Activated naive CD8-positive, alpha-beta T cell treated with anti-CD3 and anti-CD28 coated beads, Interleukin-2, amount 50 U/mL, for 24 hours (primary cell): ENCODE results near the gene MS4A15.
"Not testable (repeated sequence)": the region's sequence is repeated elsewhere in the genome, so short reads cannot be mapped to it uniquely, and the experiment has no call there.

Experiments
- ATAC-seq: fragments of 150-1000 bp; cut with Tn5 transposase; one replicate; pipeline ENCODE4 v1.10.0; 2021
- DNase-seq: peaks from one replicate; pipeline ENCODE4 v3.0.0; 2021
- H3K27ac Mint-ChIP-seq: one replicate; pipeline ENCODE4 v1.8.0; 2021; ENCODE audit warnings: mild to moderate bottlenecking, mixed read lengths
- H3K27me3 Mint-ChIP-seq: one replicate; pipeline ENCODE4 v1.8.0; 2021; ENCODE audit warnings: mixed read lengths
- H3K36me3 Mint-ChIP-seq: one replicate; pipeline ENCODE4 v1.8.0; 2021; ENCODE audit warnings: low read depth, mixed read lengths
- H3K4me1 Mint-ChIP-seq: one replicate; pipeline ENCODE4 v1.8.0; 2021; ENCODE audit warnings: mixed read lengths
- H3K4me3 Mint-ChIP-seq: one replicate; pipeline ENCODE4 v1.8.0; 2021; ENCODE audit warnings: mild to moderate bottlenecking, moderate library complexity, mixed read lengths
- H3K9me3 Mint-ChIP-seq: one replicate; pipeline ENCODE4 v1.8.0; 2021; ENCODE audit warnings: mixed read lengths

The MS4A15 gene

GRCh38 chr11:60756307-60757032 lies at the start of gene MS4A15:
MS4A15 (plus strand) TSS chr11:60756867; CDS start chr11:60763734, 6,867 bp downstream.
- Mint-ChIP-seq H3K27ac (no peak within 1 kb of the TSS), H3K4me1 (no peaks in the 10 kb centered on the region), H3K4me3 (no peak within 1 kb of the TSS), H3K27me3 (peaks cover 42% of the 10 kb centered on the region), H3K36me3 (no peaks in the 10 kb centered on the region), H3K9me3 (no peaks in the 10 kb centered on the region)
- DNase-seq (no peak), ATAC-seq (no peak)

- H3K27me3 Mint-ChIP-seq: peaks cover 12% of the 10 kb centered on the region
- ATAC-seq: no peak
- no peak overlapping the region for H3K4me3 Mint-ChIP-seq
- DNase-seq: no peak
- H3K9me3 Mint-ChIP-seq: no peaks in the 10 kb centered on the region
- no peak overlapping the region for H3K27ac Mint-ChIP-seq
- no peaks in the 10 kb centered on the region for H3K36me3 Mint-ChIP-seq
- no peaks in the 10 kb centered on the region for H3K4me1 Mint-ChIP-seq
Observed at GRCh38 chr11:60706931-60707330, 49.7 kb upstream of the MS4A15 start.

- no peak for DNase-seq
- H3K4me1 Mint-ChIP-seq: no peaks in the 10 kb centered on the region
- no peak for ATAC-seq
- peaks cover 20% of the 10 kb centered on the region for H3K27me3 Mint-ChIP-seq
- no peaks in the 10 kb centered on the region for H3K9me3 Mint-ChIP-seq
- no peak overlapping the region for H3K27ac Mint-ChIP-seq
- H3K4me3 Mint-ChIP-seq: no peak overlapping the region
- no peaks in the 10 kb centered on the region for H3K36me3 Mint-ChIP-seq
Observed at GRCh38 chr11:60710482-60710881, 46.2 kb upstream of the MS4A15 start.

- no peaks in the 10 kb centered on the region for H3K9me3 Mint-ChIP-seq
- ATAC-seq: no peak
- H3K27me3 Mint-ChIP-seq: peaks cover 20% of the 10 kb centered on the region
- no peaks in the 10 kb centered on the region for H3K36me3 Mint-ChIP-seq
- DNase-seq: no peak
- no peaks in the 10 kb centered on the region for H3K4me1 Mint-ChIP-seq
- H3K4me3 Mint-ChIP-seq: no peak overlapping the region
- H3K27ac Mint-ChIP-seq: no peak overlapping the region
Observed at GRCh38 chr11:60711276-60711675, 45.4 kb upstream of the MS4A15 start.

GRCh38 chr11:60713423-60713822 lies 43.2 kb upstream of the MS4A15 start:
- not testable (repeated sequence) for H3K36me3 Mint-ChIP-seq, H3K4me1 Mint-ChIP-seq, DNase-seq, H3K4me3 Mint-ChIP-seq, H3K27ac Mint-ChIP-seq, H3K9me3 Mint-ChIP-seq, ATAC-seq
- peaks cover 16% of the 10 kb centered on the region for H3K27me3 Mint-ChIP-seq

- ATAC-seq (no peak), DNase-seq (no peak)
- Mint-ChIP-seq H3K36me3 (no peaks in the 10 kb centered on the region), H3K27ac (no peak overlapping the region), H3K4me1 (no peaks in the 10 kb centered on the region), H3K9me3 (no peaks in the 10 kb centered on the region), H3K4me3 (no peak overlapping the region), H3K27me3 (peaks cover 18% of the 10 kb centered on the region)
Observed at GRCh38 chr11:60717956-60718355, 38.7 kb upstream of the MS4A15 start.

GRCh38 chr11:60718524-60719316 lies 37.9 kb upstream of the MS4A15 start:
- H3K4me1 Mint-ChIP-seq: no peaks in the 10 kb centered on the region
- no peaks in the 10 kb centered on the region for H3K36me3 Mint-ChIP-seq
- no peaks in the 10 kb centered on the region for H3K9me3 Mint-ChIP-seq
- ATAC-seq: no peak
- DNase-seq: no peak
- no peak overlapping the region for H3K4me3 Mint-ChIP-seq
- H3K27ac Mint-ChIP-seq: no peak overlapping the region
- peaks cover 11% of the 10 kb centered on the region for H3K27me3 Mint-ChIP-seq

- DNase-seq: no peak
Observed at GRCh38 chr11:60719391-60719790, 37.3 kb upstream of the MS4A15 start.

GRCh38 chr11:60720460-60720859 lies 36.2 kb upstream of the MS4A15 start:
- Mint-ChIP-seq H3K4me3 (no peak overlapping the region), H3K27ac (no peak overlapping the region), H3K36me3 (no peaks in the 10 kb centered on the region), H3K4me1 (no peaks in the 10 kb centered on the region), H3K27me3 (peaks cover 7% of the 10 kb centered on the region), H3K9me3 (no peaks in the 10 kb centered on the region)
- no peak for ATAC-seq
- DNase-seq: no peak

More at GRCh38 chr11:60719391-60719790, 37.3 kb upstream of the MS4A15 start:
- Mint-ChIP-seq H3K27me3 (peaks cover 9% of the 10 kb centered on the region), H3K27ac (no peak overlapping the region), H3K4me1 (no peaks in the 10 kb centered on the region), H3K9me3 (no peaks in the 10 kb centered on the region), H3K36me3 (no peaks in the 10 kb centered on the region), H3K4me3 (no peak overlapping the region)
- no peak for ATAC-seq

- Mint-ChIP-seq H3K4me1 (no peaks in the 10 kb centered on the region), H3K27me3 (peaks cover 11% of the 10 kb centered on the region), H3K36me3 (no peaks in the 10 kb centered on the region), H3K9me3 (no peaks in the 10 kb centered on the region), H3K4me3 (no peak within 1 kb of the TSS), H3K27ac (no peak within 1 kb of the TSS)
- no peak for ATAC-seq
- DNase-seq: no peak
Observed at GRCh38 chr11:60724420-60724819, 32.2 kb upstream of the MS4A15 start, which contains the start of gene MS4A18. MS4A18 (plus strand) TSS chr11:60724720.

- no peak overlapping the region for H3K4me3 Mint-ChIP-seq
- no peak overlapping the region for H3K27ac Mint-ChIP-seq
- ATAC-seq: no peak
- DNase-seq: no peak
- no peaks in the 10 kb centered on the region for H3K36me3 Mint-ChIP-seq
- H3K9me3 Mint-ChIP-seq: no peaks in the 10 kb centered on the region
- H3K4me1 Mint-ChIP-seq: no peaks in the 10 kb centered on the region
- H3K27me3 Mint-ChIP-seq: peaks cover 11% of the 10 kb centered on the region
Observed at GRCh38 chr11:60725592-60725991, 31.1 kb upstream of the MS4A15 start.

- Mint-ChIP-seq H3K4me1 (no peaks in the 10 kb centered on the region), H3K27ac (no peak overlapping the region), H3K9me3 (no peaks in the 10 kb centered on the region), H3K27me3 (peaks cover 11% of the 10 kb centered on the region), H3K36me3 (no peaks in the 10 kb centered on the region), H3K4me3 (no peak overlapping the region)
- no peak for DNase-seq
- ATAC-seq: no peak
Observed at GRCh38 chr11:60731586-60731985, 25.1 kb upstream of the MS4A15 start.

GRCh38 chr11:60734279-60734678 lies 22.4 kb upstream of the MS4A15 start:
- H3K4me1 Mint-ChIP-seq: no peaks in the 10 kb centered on the region
- no peaks in the 10 kb centered on the region for H3K9me3 Mint-ChIP-seq
- H3K36me3 Mint-ChIP-seq: no peaks in the 10 kb centered on the region
- DNase-seq (no peak), ATAC-seq (no peak)
- peaks cover 3% of the 10 kb centered on the region for H3K27me3 Mint-ChIP-seq
- H3K4me3 Mint-ChIP-seq: no peak overlapping the region
- H3K27ac Mint-ChIP-seq: no peak overlapping the region

GRCh38 chr11:60739114-60739513 lies 17.6 kb upstream of the MS4A15 start:
- Mint-ChIP-seq H3K4me1 (no peaks in the 10 kb centered on the region), H3K36me3 (no peaks in the 10 kb centered on the region), H3K9me3 (no peaks in the 10 kb centered on the region), H3K4me3 (no peak overlapping the region), H3K27ac (no peak overlapping the region), H3K27me3 (no peaks in the 10 kb centered on the region)
- ATAC-seq (no peak), DNase-seq (no peak)

GRCh38 chr11:60740573-60740972 lies 16.1 kb upstream of the MS4A15 start:
- Mint-ChIP-seq H3K4me1 (no peaks in the 10 kb centered on the region), H3K27ac (no peak overlapping the region), H3K9me3 (no peaks in the 10 kb centered on the region), H3K36me3 (no peaks in the 10 kb centered on the region), H3K27me3 (peaks cover 2% of the 10 kb centered on the region), H3K4me3 (no peak overlapping the region)
- DNase-seq (no peak), ATAC-seq (no peak)
